KG1 (cell line): ENCODE results near the gene GPAM.
"Not testable (repeated sequence)": the region's sequence is repeated elsewhere in the genome, so short reads cannot be mapped to it uniquely, and the experiment has no call there.

Experiments
- DNase-seq: peaks from one replicate; lab custom pipeline; 2025; lab: John Stamatoyannopoulos, UW

The GPAM gene

GRCh38 chr10:112132435-112132834 is 51.1 kb downstream of the GPAM start:
- DNase-seq = no peak

- DNase-seq = no peak
Observed at GRCh38 chr10:112131996-112132395, 51.6 kb downstream of the GPAM start.

DNA sequence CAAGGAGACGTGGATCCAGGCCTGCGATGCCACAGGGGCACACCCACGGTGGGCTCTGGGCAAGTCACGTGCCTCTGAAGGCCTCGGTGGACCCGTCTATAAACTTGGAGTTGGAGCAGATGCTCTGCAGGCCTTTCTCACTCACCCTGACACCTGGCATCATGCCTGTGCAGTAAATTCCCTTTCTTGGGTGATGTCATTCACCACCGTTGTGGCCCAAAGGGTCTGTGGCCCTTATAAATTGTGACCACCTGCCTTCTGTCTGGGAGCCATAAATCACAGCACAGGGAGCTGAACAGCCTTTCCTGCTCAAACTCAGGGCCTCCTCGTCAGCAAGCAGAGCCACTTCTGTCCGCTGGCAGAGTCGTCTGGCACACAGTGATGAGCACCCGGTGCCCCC is 52.2 kb downstream of the GPAM start:
- DNase-seq = no peak

- no peak for DNase-seq
Observed at GRCh38 chr10:112126901-112127300, 56.7 kb downstream of the GPAM start.

GRCh38 chr10:112126172-112126571 is 57.4 kb downstream of the GPAM start:
- DNase-seq = no peak

- DNase-seq = no peak
Observed at GRCh38 chr10:112124866-112125265, 58.7 kb downstream of the GPAM start.

GRCh38 chr10:112122827-112123226 is 60.7 kb downstream of the GPAM start:
- DNase-seq = no peak

GRCh38 chr10:112120491-112120890 is 63.1 kb downstream of the GPAM start:
- no peak for DNase-seq

DNA sequence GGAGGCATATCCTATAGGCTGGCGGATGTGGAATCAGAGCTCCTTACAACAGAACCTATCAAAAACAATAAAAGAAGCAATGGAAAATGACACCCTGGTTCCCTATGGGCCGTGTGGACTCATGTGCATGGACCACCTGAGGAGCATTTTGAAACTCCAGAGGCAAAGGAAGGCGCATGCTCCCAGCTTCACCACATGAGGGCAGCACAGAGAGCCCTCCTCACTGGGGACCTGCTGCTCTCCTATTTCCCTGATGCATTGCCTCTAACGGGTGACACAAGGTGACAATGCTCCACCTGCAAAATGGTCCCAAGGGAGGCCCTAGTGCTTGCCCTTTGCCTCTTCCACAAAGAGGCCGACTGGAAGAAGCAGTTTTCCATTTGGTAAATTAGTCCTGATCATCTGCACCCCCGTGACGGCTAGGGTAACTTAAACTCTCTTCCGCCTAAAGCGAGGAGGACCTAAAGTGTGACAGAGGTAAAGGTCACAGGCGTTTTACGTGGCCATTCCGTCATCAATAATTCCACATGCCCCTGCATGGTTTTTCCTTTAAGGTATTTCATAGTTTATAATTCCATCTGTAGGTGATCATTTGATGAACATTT is 67.7 kb downstream of the GPAM start:
- DNase-seq = no peak

- not testable (repeated sequence) for DNase-seq
Observed at GRCh38 chr10:112109779-112110178, 73.8 kb downstream of the GPAM start.
